Placental pericyte (primary cell): ENCODE measurements around the gene EDC4. TPM values are rescaled to one million over a fixed set of nuclear protein-coding genes. Genes with fewer than 3 reads are reported as not detected.

Experiments used
- small RNA-seq: library from RNA; depleted of rRNA; stranded (forward); fragments of <200 nt; gene quantifications from one replicate; pipeline ENCODE3, GENCODE V24; 2012; ENCODE audit warnings: low replicate concordance
- total RNA-seq: library from RNA; depleted of rRNA; stranded (reverse); fragments of >200 nt; gene quantifications from 2 replicates; pipeline ENCODE4 v1.2.3, GENCODE V29; 2012

Gene EDC4, protein sequence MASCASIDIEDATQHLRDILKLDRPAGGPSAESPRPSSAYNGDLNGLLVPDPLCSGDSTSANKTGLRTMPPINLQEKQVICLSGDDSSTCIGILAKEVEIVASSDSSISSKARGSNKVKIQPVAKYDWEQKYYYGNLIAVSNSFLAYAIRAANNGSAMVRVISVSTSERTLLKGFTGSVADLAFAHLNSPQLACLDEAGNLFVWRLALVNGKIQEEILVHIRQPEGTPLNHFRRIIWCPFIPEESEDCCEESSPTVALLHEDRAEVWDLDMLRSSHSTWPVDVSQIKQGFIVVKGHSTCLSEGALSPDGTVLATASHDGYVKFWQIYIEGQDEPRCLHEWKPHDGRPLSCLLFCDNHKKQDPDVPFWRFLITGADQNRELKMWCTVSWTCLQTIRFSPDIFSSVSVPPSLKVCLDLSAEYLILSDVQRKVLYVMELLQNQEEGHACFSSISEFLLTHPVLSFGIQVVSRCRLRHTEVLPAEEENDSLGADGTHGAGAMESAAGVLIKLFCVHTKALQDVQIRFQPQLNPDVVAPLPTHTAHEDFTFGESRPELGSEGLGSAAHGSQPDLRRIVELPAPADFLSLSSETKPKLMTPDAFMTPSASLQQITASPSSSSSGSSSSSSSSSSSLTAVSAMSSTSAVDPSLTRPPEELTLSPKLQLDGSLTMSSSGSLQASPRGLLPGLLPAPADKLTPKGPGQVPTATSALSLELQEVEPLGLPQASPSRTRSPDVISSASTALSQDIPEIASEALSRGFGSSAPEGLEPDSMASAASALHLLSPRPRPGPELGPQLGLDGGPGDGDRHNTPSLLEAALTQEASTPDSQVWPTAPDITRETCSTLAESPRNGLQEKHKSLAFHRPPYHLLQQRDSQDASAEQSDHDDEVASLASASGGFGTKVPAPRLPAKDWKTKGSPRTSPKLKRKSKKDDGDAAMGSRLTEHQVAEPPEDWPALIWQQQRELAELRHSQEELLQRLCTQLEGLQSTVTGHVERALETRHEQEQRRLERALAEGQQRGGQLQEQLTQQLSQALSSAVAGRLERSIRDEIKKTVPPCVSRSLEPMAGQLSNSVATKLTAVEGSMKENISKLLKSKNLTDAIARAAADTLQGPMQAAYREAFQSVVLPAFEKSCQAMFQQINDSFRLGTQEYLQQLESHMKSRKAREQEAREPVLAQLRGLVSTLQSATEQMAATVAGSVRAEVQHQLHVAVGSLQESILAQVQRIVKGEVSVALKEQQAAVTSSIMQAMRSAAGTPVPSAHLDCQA (N-terminal part only)
- 61.1 and 85.3 TPM in 2 replicates for total RNA-seq

GRCh38 chr16:67872631-67873434, at the start of gene EDC4:
EDC4 (plus strand) TSS chr16:67873052; CDS start chr16:67873262, 210 bp downstream.

DNA sequence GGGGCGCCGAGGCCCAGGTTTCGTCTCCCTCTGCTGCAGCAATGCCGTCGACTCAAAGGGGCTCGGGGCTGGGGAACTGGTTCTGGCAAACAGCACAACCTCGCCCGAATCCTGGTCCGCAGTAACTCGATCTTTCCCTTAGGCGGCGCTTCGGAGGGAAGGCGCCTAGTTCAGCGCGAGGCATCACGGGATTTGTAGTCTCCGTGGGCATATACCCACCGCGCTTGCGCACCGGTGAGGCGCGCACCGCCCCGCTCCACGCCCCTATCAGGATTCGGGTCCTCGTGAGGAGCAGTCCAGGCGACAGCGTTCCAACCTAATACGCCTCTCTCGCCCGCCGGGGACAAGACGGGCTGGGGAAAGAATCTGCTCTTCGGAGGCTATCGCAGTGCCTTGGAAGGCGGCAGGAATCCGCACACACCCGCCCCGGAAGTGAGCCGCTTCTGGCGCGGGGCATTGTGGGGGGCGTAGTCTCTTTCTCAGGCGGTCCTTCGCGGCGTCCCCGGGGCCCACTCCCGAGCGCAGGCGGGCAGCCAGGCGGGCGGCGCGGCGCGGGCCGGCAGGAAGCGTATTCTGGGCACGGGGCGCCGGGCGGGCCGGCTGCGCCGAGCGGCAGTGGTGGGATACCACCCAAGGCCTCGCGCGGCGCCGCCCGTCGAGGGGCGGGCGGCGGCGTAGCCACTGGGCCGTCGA, 30.9 kb upstream of the EDC4 start, which contains the start of gene THAP11:
Gene THAP11 (plus strand): TSS at position 505 of the 693 bp plus-strand sequence. CDS start 235 bp downstream, outside the sequence.

GRCh38 chr16:67846320-67847063, 26.4 kb upstream of the EDC4 start, which contains the start of gene NUTF2:
NUTF2 (plus strand) TSS chr16:67846933; CDS start chr16:67865131, 18,198 bp downstream.

GRCh38 chr16:67847064-67847861, 25.6 kb upstream of the EDC4 start, which contains the start of gene CENPT:
CENPT (minus strand) TSS chr16:67847693; CDS start chr16:67833859, 13,834 bp downstream.

GRCh38 chr16:67884684-67885083, 11.8 kb downstream of the EDC4 start, which contains the start of gene NRN1L:
NRN1L (plus strand) TSS chr16:67884885; CDS start chr16:67884904, 19 bp downstream.

GRCh38 chr16:67892899-67893742, 20.3 kb downstream of the EDC4 start, which contains the start of gene PSKH1:
PSKH1 (plus strand) TSS chr16:67893254; CDS start chr16:67908750, 15,496 bp downstream.

Small RNAs within 50 kb of the gene (small RNA-seq; reads per million reads assigned to genes)
- gene AC040162.2 (not detected), gene NRN1L (not detected)

Other genes with a start within 250 kb of the EDC4 start
- gene CARMIL2, start 227.9 kb upstream of the EDC4 start, total RNA-seq: 0.43 and 0.44 TPM in 2 replicates
- 17.3 and 39.8 TPM in 2 replicates for gene ACD, start 212.8 kb upstream of the EDC4 start, total RNA-seq
- 1.3 and 1.5 TPM in 2 replicates for gene PARD6A, start 212.1 kb upstream of the EDC4 start, total RNA-seq
- 14.7 and 17.6 TPM in 2 replicates for gene ENKD1, start 206.3 kb upstream of the EDC4 start, total RNA-seq
- 2.3 and 3.5 TPM in 2 replicates for gene C16orf86, start 206.2 kb upstream of the EDC4 start, total RNA-seq
- 12.0 and 22.6 TPM in 2 replicates for gene GFOD2, start 153.7 kb upstream of the EDC4 start, total RNA-seq
- 6.4 and 7.7 TPM in 2 replicates for gene RANBP10, start 66.5 kb upstream of the EDC4 start, total RNA-seq
- 0.88 and 1.0 TPM in 2 replicates for gene TSNAXIP1, start 66.2 kb upstream of the EDC4 start, total RNA-seq
- 26.0 and 39.4 TPM in 2 replicates for gene THAP11, start 30.7 kb upstream of the EDC4 start, total RNA-seq
- gene NUTF2, start 26.1 kb upstream of the EDC4 start, total RNA-seq: 159 and 180 TPM in 2 replicates
- 21.4 and 52.3 TPM in 2 replicates for gene CENPT, start 25.4 kb upstream of the EDC4 start, total RNA-seq
- gene NRN1L, start 11.8 kb downstream of the EDC4 start, total RNA-seq: 1.0 TPM in 1 of 2 replicates, not detected in the other
- 18.6 and 23.9 TPM in 2 replicates for gene PSKH1, start 20.2 kb downstream of the EDC4 start, total RNA-seq
- gene CTRL, start 58.8 kb downstream of the EDC4 start, total RNA-seq: 0.29 and 2.0 TPM in 2 replicates
- 48.4 and 51.4 TPM in 2 replicates for gene PSMB10, start 63.8 kb downstream of the EDC4 start, total RNA-seq
- 6.4 and 10.7 TPM in 2 replicates for gene LCAT, start 71.1 kb downstream of the EDC4 start, total RNA-seq
- gene SLC12A4, start 95.6 kb downstream of the EDC4 start, total RNA-seq: 97.5 and 105 TPM in 2 replicates
- gene DPEP3, start 107.4 kb downstream of the EDC4 start, total RNA-seq: not detected in 2 replicates
- gene DPEP2, start 126.4 kb downstream of the EDC4 start, total RNA-seq: not detected in 2 replicates
- not detected in 2 replicates for gene DPEP2NB, start 142.9 kb downstream of the EDC4 start, total RNA-seq
- 11.2 and 15.3 TPM in 2 replicates for gene DDX28, start 150.2 kb downstream of the EDC4 start, total RNA-seq
- gene DUS2, start 150.2 kb downstream of the EDC4 start, total RNA-seq: 11.4 and 21.0 TPM in 2 replicates
- 19.7 and 34.5 TPM in 2 replicates for gene NFATC3, start 212.3 kb downstream of the EDC4 start, total RNA-seq